WTC11 (cell line): Measurements from ENCODE around the gene ACTA1. TPM values are rescaled to one million over a fixed set of nuclear protein-coding genes. Genes with fewer than 3 reads are reported as not detected.
A peak's percentile ranks its signal among the peaks of the same experiment; 100 is the strongest.

ENCODE experiments used
- ATAC-seq: fragments of 200-7000 bp; cut with Tn5 transposase; 2 replicates; pipeline ENCODE4 v1.10.0; 2021; ENCODE audit warnings: mild to moderate bottlenecking, moderate library complexity
- CTCF ChIA-PET: fragments of 300-600 bp; sonication (Branson Sonifier 250); formaldehyde crosslinking; loops from one replicate; lab custom pipeline; 2021; ENCODE audit warnings: antibody characterized with exemption; lab: Charles Lee
- POLR2A ChIA-PET: fragments of 350-600 bp; sonication (Branson Sonifier 250); formaldehyde crosslinking; loops from one replicate; lab custom pipeline; 2021; ENCODE audit warnings: antibody characterized with exemption; lab: Charles Lee
- DNase-seq: peaks from one replicate; pipeline ENCODE4 v3.0.0; 2021; ENCODE audit warnings: low spot score
- H3K27ac Mint-ChIP-seq: 2 replicates; pipeline ENCODE4 v1.8.0; 2021; ENCODE audit warnings: mixed read lengths
- H3K27me3 Mint-ChIP-seq: 2 replicates; pipeline ENCODE4 v1.8.0; 2021; ENCODE audit warnings: low read depth, mild to moderate bottlenecking, moderate library complexity, mixed read lengths
- H3K36me3 Mint-ChIP-seq: 2 replicates; pipeline ENCODE4 v1.8.0; 2021; ENCODE audit warnings: mixed read lengths
- H3K4me1 Mint-ChIP-seq: 2 replicates; pipeline ENCODE4 v1.8.0; 2022; ENCODE audit warnings: mixed read lengths
- H3K4me3 Mint-ChIP-seq: 2 replicates; pipeline ENCODE4 v1.8.0; 2021; ENCODE audit warnings: mild to moderate bottlenecking, moderate library complexity, mixed read lengths
- H3K9me3 Mint-ChIP-seq: 2 replicates; pipeline ENCODE4 v1.8.0; 2021; ENCODE audit warnings: mixed read lengths
- AR ChIP-seq: fragments of 250-450 bp; sonication (Bioruptor Pico); IDR thresholded peaks from 2 replicates; pipeline ENCODE4 v1.9.0; 2021; ENCODE audit warnings: mild to moderate bottlenecking
- ATF1 ChIP-seq: sonication (generic); formaldehyde crosslinking; IDR thresholded peaks from 2 replicates; pipeline ENCODE4 v1.8.1; 2023; ENCODE audit warnings: mild to moderate bottlenecking, moderate library complexity, missing genetic modification reagents
- MXD4 ChIP-seq: fragments of 250-450 bp; sonication (Bioruptor Pico); IDR thresholded peaks from 2 replicates; pipeline ENCODE4 v1.8.0; 2021; ENCODE audit warnings: mild to moderate bottlenecking, moderate library complexity, borderline replicate concordance
- NR1H2 ChIP-seq: sonication (generic); formaldehyde crosslinking; IDR thresholded peaks from 2 replicates; pipeline ENCODE4 v1.9.0; 2021; ENCODE audit warnings: mild to moderate bottlenecking, moderate library complexity, missing genetic modification reagents
- NR2C2 ChIP-seq: sonication (generic); formaldehyde crosslinking; IDR thresholded peaks from 2 replicates; pipeline ENCODE4 v1.8.0; 2022; ENCODE audit warnings: mild to moderate bottlenecking, missing genetic modification reagents
- SOX15 ChIP-seq: fragments of 250-450 bp; sonication (Bioruptor Pico); IDR thresholded peaks from 2 replicates; pipeline ENCODE4 v1.9.0; 2021; ENCODE audit warnings: mild to moderate bottlenecking
- TEAD1 ChIP-seq: sonication (generic); formaldehyde crosslinking; IDR thresholded peaks from 2 replicates; pipeline ENCODE4 v1.8.0; 2022; ENCODE audit warnings: mild to moderate bottlenecking, missing genetic modification reagents
- ZBTB21 ChIP-seq: sonication (generic); formaldehyde crosslinking; IDR thresholded peaks from 2 replicates; pipeline ENCODE4 v1.8.1; 2023; ENCODE audit warnings: mild to moderate bottlenecking, missing genetic modification reagents, borderline replicate concordance
- ZBTB43 ChIP-seq: sonication (generic); formaldehyde crosslinking; IDR thresholded peaks from 2 replicates; pipeline ENCODE4 v1.8.1; 2023; ENCODE audit warnings: mild to moderate bottlenecking, missing genetic modification reagents
- ZNF219 ChIP-seq: sonication (generic); formaldehyde crosslinking; IDR thresholded peaks from 2 replicates; pipeline ENCODE4 v1.8.0; 2023; ENCODE audit warnings: missing genetic modification reagents, mild to moderate bottlenecking, borderline replicate concordance
- ZNF263 ChIP-seq: sonication (generic); formaldehyde crosslinking; IDR thresholded peaks from 2 replicates; pipeline ENCODE4 v1.8.1; 2022; ENCODE audit warnings: low read depth, mild to moderate bottlenecking, moderate library complexity, missing genetic modification reagents
- ZNF532 ChIP-seq: fragments of 250-450 bp; sonication (Bioruptor Pico); IDR thresholded peaks from 2 replicates; pipeline ENCODE4 v1.9.0; 2021; ENCODE audit warnings: mild to moderate bottlenecking, borderline replicate concordance
- total RNA-seq: library from RNA; stranded (reverse); gene quantifications from 3 replicates; pipeline ENCODE4 v1.2.3, GENCODE V29; 2021
- TF ChIP-seq, protein P1 (sequence below): fragments of 250-450 bp; sonication (Bioruptor Pico); IDR thresholded peaks from 2 replicates; pipeline ENCODE4 v2.1.2; 2022; ENCODE audit warnings: mild to moderate bottlenecking, moderate library complexity
- TF ChIP-seq, protein P2 (sequence below): sonication (generic); formaldehyde crosslinking; IDR thresholded peaks from 2 replicates; pipeline ENCODE4 v1.8.1; 2023; ENCODE audit warnings: mild to moderate bottlenecking, missing genetic modification reagents, moderate library complexity

ACTA1 gene
- total RNA-seq, 1 experiment from 2014 or later, result 1.5 TPM

DNA sequence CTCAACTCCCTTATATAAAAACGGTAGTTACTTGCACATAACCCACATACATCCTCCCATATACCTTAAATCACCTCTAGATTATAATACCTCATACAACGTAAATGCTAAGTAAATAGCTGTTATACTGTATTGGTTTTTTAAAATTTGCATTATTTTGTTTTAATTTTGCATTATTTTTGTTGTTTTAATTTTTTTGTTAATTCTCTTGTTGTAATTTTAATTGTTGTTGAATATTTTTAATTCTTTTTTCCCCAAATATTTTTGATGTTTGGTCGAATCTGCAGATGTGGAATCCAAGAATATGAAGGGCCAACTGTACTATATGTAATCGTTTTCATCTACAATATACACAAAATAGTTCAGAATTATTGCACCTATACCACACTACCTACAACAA, 23.5 kb upstream of the ACTA1 start (continued):
- TF ChIP-seq, protein P1, sequence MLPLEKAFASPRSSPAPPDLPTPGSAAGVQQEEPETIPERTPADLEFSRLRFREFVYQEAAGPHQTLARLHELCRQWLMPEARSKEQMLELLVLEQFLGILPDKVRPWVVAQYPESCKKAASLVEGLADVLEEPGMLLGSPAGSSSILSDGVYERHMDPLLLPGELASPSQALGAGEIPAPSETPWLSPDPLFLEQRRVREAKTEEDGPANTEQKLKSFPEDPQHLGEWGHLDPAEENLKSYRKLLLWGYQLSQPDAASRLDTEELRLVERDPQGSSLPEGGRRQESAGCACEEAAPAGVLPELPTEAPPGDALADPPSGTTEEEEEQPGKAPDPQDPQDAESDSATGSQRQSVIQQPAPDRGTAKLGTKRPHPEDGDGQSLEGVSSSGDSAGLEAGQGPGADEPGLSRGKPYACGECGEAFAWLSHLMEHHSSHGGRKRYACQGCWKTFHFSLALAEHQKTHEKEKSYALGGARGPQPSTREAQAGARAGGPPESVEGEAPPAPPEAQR (CRISPR knock-in tag), result no peak
- no peak for TF ChIP-seq MXD4 (CRISPR knock-in tag)
- TF ChIP-seq, all 79 proteins: peak for 1

DNA sequence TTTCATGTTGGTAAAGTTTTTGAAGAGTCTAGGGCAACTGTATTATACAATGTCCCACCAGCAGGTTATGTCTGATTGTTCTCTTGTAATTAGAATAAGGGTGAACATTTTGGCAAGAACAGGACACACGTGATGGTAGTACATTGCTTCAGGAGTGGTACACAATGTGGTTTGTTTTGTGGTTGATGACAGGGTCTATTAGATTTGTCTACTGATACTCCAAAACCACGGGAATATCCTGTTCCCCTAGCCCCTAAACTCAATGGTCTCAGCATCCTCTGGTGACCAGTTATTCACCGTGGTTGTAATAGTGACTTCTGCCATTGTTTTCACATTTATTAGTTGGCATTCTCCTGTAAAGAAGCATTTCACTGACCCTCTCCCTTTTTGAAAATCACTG, 22.1 kb upstream of the ACTA1 start:
- ChIA-PET CTCF (no interaction called here), POLR2A (no interaction called here)
- no peaks in the 10 kb centered on the region for H3K9me3 Mint-ChIP-seq
- no peak overlapping the region for H3K27ac Mint-ChIP-seq
- H3K4me1 Mint-ChIP-seq, result no peaks in the 10 kb centered on the region
- TF ChIP-seq ZNF532, result no peak
- no peak for TF ChIP-seq ZBTB21 (CRISPR knock-in tag)
- TF ChIP-seq, protein P2, sequence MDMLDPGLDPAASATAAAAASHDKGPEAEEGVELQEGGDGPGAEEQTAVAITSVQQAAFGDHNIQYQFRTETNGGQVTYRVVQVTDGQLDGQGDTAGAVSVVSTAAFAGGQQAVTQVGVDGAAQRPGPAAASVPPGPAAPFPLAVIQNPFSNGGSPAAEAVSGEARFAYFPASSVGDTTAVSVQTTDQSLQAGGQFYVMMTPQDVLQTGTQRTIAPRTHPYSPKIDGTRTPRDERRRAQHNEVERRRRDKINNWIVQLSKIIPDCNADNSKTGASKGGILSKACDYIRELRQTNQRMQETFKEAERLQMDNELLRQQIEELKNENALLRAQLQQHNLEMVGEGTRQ (CRISPR knock-in tag), result no peak
- ATAC-seq (no peak), DNase-seq (no peak)
- no peak overlapping the region for H3K4me3 Mint-ChIP-seq
- H3K27me3 Mint-ChIP-seq, result no peaks in the 10 kb centered on the region
- peaks cover 43% of the 10 kb centered on the region for H3K36me3 Mint-ChIP-seq

DNA sequence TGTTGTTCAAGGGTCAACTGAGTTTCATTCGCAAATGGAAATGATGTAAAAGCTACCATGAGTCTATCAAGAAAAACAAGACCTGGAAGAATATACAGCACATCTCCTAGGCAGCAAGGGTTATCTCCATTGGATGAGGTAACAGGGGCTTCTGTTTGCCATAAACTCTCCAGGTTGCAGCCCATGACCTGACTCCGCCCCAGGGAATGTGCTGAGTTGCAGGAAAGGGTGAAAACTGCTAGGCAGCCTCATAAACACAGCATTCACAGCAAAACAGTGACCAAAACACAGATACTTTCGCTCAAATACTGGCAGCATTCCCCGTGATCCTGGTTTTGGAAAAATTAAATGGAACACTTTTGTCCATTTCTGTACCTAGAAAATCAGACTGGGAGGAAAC, 20.2 kb upstream of the ACTA1 start:
- no peaks in the 10 kb centered on the region for H3K9me3 Mint-ChIP-seq
- DNase-seq, result peak; percentile 16
- H3K4me3 Mint-ChIP-seq, result no peak overlapping the region
- H3K27me3 Mint-ChIP-seq, result no peaks in the 10 kb centered on the region
- TF ChIP-seq NR2C2 (CRISPR knock-in tag), result no peak
- TF ChIP-seq AR, result no peak
- TF ChIP-seq ZBTB21 (CRISPR knock-in tag), result no peak
- no peak for TF ChIP-seq ZNF263 (CRISPR knock-in tag)
- no peak for TF ChIP-seq ZNF219 (CRISPR knock-in tag)
- no peak for TF ChIP-seq NR1H2 (CRISPR knock-in tag)
- TF ChIP-seq ZBTB43, result no peak
- TF ChIP-seq TEAD1 (CRISPR knock-in tag), result no peak
- no peak for TF ChIP-seq ATF1 (CRISPR knock-in tag)
- no peak for TF ChIP-seq SOX15 (CRISPR knock-in tag)
- H3K4me1 Mint-ChIP-seq, result no peaks in the 10 kb centered on the region
- CTCF ChIA-PET, result no interaction called here
- H3K36me3 Mint-ChIP-seq, result peaks cover 34% of the 10 kb centered on the region
- ATAC-seq, result no peak
- H3K27ac Mint-ChIP-seq, result peak overlapping the region; percentile 36; the same call in 1 of the 2 replicates
- POLR2A ChIA-PET, result no interaction called here
